Measurements from ENCODE around the gene SPTLC3. TPM values are rescaled to one million over a fixed set of nuclear protein-coding genes. Genes with fewer than 3 reads are reported as not detected.

SPTLC3 gene
- total and polyA plus RNA-seq, 2 of the 13 experiments (the other 11 are each of a cell fraction or from before 2014, with no cell fraction given): 20.5 to 95.6 TPM

DNA sequence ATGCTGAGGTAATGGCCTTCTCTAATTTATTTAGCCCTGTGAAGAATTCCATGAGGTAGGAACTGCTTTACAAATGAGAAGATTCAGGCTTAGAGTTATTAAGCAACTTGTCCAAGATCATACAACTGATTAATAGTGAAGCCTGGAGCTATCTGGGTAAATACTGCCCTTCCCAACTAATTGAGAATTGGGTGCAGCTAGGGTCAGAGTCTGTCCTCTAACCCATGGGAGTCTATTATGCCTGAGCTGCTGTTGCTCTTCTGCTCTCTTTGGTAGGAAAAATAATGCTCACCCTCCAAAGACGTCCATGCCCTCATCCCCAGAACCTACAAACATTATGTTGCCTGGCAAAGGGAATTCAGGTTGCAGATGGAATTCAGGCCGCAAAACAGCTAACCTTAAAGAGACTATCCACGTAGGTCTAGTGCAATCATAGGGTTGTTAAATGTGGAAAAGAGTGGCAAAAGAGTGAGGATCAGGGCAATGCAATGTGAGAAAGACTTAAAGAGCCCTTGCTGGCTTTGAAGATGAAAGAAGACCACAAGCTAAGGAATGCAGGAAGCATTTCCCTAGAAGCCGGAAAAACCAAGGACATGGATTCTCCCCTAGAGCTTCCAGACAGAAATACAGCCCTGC lies 90.1 kb downstream of the SPTLC3 start (continued):
- TF ChIP-seq, protein P1, sequence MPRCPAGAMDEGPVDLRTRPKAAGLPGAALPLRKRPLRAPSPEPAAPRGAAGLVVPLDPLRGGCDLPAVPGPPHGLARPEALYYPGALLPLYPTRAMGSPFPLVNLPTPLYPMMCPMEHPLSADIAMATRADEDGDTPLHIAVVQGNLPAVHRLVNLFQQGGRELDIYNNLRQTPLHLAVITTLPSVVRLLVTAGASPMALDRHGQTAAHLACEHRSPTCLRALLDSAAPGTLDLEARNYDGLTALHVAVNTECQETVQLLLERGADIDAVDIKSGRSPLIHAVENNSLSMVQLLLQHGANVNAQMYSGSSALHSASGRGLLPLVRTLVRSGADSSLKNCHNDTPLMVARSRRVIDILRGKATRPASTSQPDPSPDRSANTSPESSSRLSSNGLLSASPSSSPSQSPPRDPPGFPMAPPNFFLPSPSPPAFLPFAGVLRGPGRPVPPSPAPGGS (CRISPR knock-in tag; IDR thresholded peaks at IDR 0.05): 0 out of 2 replicates have a peak, but pooled peaks have one; percentile 20
- TF ChIP-seq ZFY (CRISPR knock-in tag; IDR thresholded peaks at IDR 0.05): no peak
- no peak for TF ChIP-seq CAMTA2 (CRISPR knock-in tag; IDR thresholded peaks at IDR 0.05; ENCODE audit: borderline replicate concordance)
- TF ChIP-seq, protein P2, sequence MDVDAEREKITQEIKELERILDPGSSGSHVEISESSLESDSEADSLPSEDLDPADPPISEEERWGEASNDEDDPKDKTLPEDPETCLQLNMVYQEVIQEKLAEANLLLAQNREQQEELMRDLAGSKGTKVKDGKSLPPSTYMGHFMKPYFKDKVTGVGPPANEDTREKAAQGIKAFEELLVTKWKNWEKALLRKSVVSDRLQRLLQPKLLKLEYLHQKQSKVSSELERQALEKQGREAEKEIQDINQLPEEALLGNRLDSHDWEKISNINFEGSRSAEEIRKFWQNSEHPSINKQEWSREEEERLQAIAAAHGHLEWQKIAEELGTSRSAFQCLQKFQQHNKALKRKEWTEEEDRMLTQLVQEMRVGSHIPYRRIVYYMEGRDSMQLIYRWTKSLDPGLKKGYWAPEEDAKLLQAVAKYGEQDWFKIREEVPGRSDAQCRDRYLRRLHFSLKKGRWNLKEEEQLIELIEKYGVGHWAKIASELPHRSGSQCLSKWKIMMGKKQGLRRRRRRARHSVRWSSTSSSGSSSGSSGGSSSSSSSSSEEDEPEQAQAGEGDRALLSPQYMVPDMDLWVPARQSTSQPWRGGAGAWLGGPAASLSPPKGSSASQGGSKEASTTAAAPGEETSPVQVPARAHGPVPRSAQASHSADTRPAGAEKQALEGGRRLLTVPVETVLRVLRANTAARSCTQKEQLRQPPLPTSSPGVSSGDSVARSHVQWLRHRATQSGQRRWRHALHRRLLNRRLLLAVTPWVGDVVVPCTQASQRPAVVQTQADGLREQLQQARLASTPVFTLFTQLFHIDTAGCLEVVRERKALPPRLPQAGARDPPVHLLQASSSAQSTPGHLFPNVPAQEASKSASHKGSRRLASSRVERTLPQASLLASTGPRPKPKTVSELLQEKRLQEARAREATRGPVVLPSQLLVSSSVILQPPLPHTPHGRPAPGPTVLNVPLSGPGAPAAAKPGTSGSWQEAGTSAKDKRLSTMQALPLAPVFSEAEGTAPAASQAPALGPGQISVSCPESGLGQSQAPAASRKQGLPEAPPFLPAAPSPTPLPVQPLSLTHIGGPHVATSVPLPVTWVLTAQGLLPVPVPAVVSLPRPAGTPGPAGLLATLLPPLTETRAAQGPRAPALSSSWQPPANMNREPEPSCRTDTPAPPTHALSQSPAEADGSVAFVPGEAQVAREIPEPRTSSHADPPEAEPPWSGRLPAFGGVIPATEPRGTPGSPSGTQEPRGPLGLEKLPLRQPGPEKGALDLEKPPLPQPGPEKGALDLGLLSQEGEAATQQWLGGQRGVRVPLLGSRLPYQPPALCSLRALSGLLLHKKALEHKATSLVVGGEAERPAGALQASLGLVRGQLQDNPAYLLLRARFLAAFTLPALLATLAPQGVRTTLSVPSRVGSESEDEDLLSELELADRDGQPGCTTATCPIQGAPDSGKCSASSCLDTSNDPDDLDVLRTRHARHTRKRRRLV (CRISPR knock-in tag; IDR thresholded peaks at IDR 0.05): 0 out of 2 replicates have a peak, but pooled peaks have one; percentile 46
- TF ChIP-seq NCOA1 (CRISPR knock-in tag; IDR thresholded peaks at IDR 0.05): no peak
- TF ChIP-seq, protein P3, sequence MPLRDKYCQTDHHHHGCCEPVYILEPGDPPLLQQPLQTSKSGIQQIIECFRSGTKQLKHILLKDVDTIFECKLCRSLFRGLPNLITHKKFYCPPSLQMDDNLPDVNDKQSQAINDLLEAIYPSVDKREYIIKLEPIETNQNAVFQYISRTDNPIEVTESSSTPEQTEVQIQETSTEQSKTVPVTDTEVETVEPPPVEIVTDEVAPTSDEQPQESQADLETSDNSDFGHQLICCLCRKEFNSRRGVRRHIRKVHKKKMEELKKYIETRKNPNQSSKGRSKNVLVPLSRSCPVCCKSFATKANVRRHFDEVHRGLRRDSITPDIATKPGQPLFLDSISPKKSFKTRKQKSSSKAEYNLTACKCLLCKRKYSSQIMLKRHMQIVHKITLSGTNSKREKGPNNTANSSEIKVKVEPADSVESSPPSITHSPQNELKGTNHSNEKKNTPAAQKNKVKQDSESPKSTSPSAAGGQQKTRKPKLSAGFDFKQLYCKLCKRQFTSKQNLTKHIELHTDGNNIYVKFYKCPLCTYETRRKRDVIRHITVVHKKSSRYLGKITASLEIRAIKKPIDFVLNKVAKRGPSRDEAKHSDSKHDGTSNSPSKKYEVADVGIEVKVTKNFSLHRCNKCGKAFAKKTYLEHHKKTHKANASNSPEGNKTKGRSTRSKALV (CRISPR knock-in tag; IDR thresholded peaks at IDR 0.05): no peak
- TF ChIP-seq AGO1 (IDR thresholded peaks at IDR 0.05; ENCODE audit: low read depth, low read length, poor library complexity, severe bottlenecking): no peak
- no peak for TF ChIP-seq ZNF569 (CRISPR knock-in tag; IDR thresholded peaks at IDR 0.05; ENCODE audit: borderline replicate concordance)
- TF ChIP-seq CREM (IDR thresholded peaks at IDR 0.05): 0 out of 2 replicates have a peak, but pooled peaks have one; percentile 17
- TF ChIP-seq CREM (CRISPR knock-in tag; IDR thresholded peaks at IDR 0.05): no peak
- no peak for TF ChIP-seq ZFP37 (CRISPR knock-in tag; IDR thresholded peaks at IDR 0.05; ENCODE audit: borderline replicate concordance)
- TF ChIP-seq, protein P4, sequence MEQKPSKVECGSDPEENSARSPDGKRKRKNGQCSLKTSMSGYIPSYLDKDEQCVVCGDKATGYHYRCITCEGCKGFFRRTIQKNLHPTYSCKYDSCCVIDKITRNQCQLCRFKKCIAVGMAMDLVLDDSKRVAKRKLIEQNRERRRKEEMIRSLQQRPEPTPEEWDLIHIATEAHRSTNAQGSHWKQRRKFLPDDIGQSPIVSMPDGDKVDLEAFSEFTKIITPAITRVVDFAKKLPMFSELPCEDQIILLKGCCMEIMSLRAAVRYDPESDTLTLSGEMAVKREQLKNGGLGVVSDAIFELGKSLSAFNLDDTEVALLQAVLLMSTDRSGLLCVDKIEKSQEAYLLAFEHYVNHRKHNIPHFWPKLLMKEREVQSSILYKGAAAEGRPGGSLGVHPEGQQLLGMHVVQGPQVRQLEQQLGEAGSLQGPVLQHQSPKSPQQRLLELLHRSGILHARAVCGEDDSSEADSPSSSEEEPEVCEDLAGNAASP (CRISPR knock-in tag; IDR thresholded peaks at IDR 0.05; ENCODE audit: borderline replicate concordance): peak; percentile 42; the same call in 1 of the 2 replicates
- no peak for TF ChIP-seq ZNF652 (CRISPR knock-in tag; IDR thresholded peaks at IDR 0.05; ENCODE audit: borderline replicate concordance, low read depth)
- TF ChIP-seq, protein P5, sequence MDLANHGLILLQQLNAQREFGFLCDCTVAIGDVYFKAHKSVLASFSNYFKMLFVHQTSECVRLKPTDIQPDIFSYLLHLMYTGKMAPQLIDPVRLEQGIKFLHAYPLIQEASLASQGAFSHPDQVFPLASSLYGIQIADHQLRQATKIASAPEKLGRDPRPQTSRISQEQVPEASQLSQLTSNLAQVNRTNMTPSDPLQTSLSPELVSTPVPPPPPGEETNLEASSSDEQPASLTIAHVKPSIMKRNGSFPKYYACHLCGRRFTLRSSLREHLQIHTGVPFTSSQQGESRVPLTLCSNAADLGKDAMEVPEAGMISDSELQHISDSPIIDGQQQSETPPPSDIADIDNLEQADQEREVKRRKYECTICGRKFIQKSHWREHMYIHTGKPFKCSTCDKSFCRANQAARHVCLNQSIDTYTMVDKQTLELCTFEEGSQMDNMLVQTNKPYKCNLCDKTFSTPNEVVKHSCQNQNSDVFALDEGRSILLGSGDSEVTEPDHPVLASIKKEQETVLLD (CRISPR knock-in tag; IDR thresholded peaks at IDR 0.05; ENCODE audit: low read depth): no peak
- TF ChIP-seq, protein P6, sequence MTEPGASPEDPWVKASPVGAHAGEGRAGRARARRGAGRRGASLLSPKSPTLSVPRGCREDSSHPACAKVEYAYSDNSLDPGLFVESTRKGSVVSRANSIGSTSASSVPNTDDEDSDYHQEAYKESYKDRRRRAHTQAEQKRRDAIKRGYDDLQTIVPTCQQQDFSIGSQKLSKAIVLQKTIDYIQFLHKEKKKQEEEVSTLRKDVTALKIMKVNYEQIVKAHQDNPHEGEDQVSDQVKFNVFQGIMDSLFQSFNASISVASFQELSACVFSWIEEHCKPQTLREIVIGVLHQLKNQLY (CRISPR knock-in tag; IDR thresholded peaks at IDR 0.05): no peak
- no peak for TF ChIP-seq ETV6 (CRISPR knock-in tag; conservative IDR thresholded peaks at IDR 0.05)
- no peak for TF ChIP-seq HDAC1 (CRISPR knock-in tag; IDR thresholded peaks at IDR 0.05)
